ENCODE results near the gene ARFGAP1.
"Not testable (repeated sequence)": the region's sequence is repeated elsewhere in the genome, so short reads cannot be mapped to it uniquely, and the experiment has no call there.

The ARFGAP1 gene

DNA sequence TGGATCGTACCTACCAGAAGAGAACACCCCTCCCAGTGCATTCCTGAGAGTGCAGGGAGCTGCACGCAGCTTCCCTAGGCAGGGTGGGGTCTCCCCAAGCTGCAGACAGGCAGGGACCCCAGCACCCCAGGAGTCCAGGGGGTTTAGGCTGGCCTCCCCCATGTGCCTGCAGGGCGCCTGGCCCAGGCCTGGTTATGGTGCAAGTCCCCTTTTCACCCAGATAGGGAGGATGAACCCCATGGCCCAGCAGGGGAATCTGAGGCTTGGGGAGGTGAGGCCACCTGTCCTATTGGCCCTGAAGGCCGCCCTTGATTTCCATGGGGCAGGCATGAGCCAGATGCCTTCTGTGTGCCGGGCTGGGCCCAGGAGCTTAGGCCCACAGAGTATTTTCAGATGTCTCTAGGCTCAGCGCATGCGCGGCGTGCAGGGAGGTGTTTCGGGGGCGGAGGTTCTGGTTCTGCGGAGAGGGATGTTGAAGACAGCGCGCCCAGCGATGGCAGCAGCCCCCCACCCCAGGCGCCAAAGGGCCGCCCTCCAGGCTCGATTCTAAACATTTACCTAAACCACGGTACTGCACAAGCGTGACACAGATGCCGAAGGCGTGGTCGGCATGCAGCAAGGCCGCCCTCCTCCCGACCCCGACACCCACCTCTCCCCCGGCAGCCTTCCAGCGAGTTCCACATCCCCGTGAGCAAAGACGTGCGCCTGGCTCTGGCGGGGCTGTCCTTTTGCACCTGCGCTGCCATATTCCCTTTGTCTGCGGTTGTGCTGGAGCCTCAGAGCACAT is 49.7 kb downstream of the ARFGAP1 start:
- no peak for DNase-seq

GRCh38 chr20:63322933-63323273 is 50.3 kb downstream of the ARFGAP1 start:
- no peak for DNase-seq

DNA sequence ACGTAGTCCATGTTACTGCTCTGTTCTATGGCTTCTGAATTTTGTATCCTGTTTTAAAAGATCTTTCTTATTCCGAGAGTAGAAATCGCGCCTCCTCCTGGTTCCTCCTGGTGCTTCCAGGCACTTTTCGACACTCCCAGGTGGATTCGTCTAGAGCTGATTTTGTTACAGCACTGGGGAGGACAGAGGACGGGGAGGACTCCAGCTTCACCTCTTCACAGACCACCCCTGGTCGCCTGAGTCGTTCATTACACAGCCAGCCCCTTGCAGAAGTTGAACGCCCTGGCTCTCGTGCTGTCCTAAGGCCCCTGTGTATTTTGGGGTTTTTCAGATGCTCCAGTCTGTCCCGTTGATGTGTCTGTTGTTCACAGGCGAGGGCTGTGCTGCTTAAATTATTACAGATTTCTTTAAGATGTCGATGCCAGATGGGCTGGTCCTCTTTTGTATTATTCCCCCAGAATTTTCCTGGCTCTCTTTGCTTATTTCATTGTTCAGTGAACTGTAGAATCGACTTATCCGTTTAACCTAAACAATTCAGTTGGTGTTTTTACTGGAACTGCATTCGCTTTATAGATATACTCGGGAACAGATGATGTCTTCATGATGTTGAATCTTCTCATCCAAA is 50.9 kb downstream of the ARFGAP1 start:
- no peak for DNase-seq

- no peak for DNase-seq
Observed at GRCh38 chr20:63325021-63325471, 52.4 kb downstream of the ARFGAP1 start.

GRCh38 chr20:63325554-63326313 is 53.1 kb downstream of the ARFGAP1 start:
- DNase-seq: no peak

GRCh38 chr20:63326314-63327230 is 54.0 kb downstream of the ARFGAP1 start:
- DNase-seq: no peak

GRCh38 chr20:63327231-63327745 is 54.7 kb downstream of the ARFGAP1 start:
- DNase-seq: no peak

DNA sequence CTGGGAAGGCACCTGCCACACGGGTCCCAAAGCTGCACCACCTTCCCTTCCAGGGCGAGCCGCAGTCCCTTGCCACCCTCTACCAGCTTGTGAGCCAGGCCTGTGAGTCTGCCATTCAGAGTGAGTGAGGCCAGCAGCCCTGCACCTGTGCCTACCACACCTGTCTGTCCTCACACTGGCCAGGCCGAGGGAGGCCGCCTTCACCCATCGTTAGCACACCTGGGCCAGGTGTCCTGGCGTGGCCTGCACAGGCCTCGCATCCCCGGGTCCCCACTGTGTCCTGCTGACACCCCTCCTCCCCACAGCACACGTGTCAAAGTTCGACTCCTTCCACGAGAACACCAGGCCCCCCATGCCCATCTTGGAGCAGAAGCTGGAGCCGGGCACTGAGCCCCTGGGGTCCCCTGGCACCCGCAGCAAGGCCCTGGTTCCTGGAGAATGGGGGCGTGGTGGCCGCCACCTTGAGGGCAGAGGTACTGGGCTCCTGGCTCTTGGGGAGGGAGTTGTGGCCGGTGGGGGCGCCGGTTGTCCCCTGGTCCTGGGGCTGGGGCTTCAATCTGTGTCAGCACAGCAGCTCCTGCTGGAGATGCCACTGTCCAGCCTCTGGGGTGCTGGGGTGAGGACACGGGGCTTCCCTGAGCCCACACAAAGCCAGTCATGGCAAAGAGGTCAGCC is 55.5 kb downstream of the ARFGAP1 start:
- DNase-seq: no peak

DNA sequence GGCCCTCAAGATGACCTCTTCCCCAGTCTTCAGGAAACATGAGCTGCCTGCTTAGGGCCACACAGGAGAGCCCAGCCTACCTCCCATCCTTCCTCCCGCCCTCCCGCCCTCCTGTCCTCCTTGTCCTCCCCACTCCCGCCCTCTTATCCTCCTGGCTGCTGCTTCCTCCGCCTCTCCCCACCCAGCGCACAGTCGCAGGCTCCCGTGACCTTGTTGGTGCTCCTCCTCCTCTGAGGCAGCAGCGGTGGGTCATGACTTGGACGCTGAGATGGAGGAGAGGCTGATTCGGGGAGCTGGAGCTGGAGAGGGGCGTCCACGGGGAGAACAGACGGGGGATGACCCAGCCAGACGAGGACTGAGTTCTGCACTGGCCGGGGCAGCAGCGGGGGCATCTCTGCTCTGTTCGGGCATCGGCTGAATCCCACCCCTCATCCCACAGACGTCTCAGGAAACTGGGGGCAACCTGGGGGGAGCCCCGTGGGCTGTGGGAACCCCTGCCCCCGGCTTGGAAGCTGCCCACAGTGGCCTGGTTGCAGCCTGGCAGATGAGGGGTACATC is 56.2 kb downstream of the ARFGAP1 start:
- no peak for DNase-seq

GRCh38 chr20:63329331-63330083 is 56.9 kb downstream of the ARFGAP1 start:
- DNase-seq: no peak

DNA sequence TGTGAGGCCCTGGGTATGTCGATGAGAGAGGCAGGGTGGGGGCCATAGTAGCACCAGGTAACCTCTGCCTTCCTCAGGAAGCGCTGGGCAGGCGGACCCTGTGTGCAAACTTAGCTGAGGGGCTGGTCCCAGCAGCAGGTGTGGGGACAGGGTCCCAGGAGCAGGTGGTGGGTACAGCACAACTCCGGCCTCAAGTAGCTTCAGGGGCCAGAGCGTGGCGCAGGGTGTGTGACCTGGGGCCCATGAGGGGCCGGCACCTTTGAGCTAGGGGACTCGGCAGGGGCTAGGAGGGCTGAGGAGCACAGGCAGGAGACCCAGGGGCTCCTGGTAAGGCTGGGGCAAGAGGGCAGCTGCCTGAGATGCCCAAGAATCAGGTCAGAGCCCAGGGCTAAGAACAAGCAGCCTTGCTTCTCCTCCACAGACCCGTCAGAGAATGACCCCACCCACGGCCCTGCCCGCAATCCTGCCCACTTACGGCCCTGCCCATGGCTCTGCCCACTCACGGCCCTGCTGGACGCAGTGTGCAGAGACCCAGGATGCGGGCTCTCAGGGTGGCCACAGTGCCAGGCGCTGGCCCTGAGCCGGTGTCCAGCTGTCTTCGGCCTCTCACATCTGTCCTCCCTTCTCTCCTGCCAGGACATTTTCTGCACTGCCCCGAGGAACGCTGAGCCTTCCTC is 57.6 kb downstream of the ARFGAP1 start:
- no peak for DNase-seq

DNA sequence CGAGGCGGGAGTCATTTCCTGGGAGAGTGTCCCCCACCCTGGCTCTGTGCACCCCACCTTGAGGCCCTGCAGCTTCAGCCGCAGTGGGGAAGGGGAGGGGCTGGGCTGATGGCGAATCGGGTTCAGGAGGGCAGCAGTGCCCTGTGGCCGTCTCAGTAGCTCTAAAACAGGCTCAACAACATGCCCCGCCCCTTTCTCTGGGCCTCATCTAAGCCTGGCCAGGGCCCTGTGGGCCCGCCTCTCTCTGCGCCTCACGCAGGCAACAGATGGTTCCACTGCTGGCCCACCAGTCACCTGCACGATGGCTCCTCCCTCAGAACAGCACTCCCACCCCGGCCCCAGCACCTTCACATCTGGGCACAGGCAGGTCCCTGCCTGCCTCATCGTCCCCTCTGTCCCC is 58.3 kb downstream of the ARFGAP1 start:
- no peak for DNase-seq

DNA sequence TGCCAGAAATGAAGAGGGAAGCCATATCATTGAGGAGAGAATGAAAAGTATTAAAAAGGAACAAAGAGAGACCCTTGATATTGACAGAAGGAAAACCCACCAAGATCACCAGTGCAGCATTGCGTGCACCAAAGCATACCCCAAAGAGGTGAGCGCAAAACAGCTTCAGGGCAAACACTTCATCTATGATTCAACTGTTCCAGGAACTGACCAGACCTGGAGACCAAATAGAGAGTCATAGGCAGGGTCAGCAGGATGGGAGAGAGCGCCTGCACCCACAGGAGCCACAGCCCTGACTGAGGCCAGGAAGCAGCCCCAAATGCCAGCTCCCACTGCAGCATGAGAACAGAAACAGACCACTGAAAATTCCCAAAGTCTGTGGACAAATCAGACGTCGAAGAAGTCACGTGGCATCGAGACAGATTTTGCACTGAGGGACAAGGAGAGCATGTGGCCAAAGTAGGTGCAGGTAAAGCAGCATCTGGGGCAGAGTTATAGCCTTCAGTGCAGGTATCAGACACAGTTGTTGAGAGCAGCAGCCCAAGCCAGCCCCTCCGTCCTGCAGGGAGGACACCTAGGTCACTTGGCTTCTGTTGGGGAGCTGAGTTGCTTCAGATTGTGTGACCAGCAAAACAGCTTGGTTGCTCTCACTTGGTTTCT is 59.3 kb downstream of the ARFGAP1 start:
- no peak for DNase-seq

- no peak for DNase-seq
Observed at GRCh38 chr20:63332488-63333240, 60.1 kb downstream of the ARFGAP1 start.

DNA sequence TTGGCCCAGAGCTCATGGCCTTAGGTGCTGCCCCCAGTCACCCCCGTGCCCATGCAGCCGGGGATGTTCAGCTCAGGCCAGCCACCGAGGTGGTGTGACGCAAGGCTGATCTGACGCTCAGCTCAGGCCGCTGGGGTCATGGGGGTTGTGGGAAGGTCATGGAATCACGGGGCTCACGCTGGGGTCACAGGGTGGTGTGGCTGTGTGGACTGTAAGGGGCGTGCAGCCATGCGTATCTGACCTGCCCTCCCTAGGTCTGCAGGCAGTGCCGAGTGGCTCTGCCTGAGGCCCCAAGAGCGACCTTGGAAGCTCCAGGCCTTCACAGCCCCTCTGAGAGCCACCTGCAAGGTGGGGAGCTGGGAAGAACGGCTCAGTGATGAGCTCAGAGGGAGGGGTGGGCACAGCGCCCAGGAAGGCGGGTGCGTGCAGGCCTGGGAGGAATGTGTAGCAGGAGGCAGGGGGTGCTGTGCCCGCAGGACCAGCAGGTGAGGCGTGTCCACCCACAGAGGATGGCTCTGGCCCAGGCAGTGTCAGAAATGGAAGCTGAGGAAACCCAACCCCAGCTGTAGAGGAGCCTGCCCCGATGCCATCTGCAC is 60.7 kb downstream of the ARFGAP1 start:
- no peak for DNase-seq

DNA sequence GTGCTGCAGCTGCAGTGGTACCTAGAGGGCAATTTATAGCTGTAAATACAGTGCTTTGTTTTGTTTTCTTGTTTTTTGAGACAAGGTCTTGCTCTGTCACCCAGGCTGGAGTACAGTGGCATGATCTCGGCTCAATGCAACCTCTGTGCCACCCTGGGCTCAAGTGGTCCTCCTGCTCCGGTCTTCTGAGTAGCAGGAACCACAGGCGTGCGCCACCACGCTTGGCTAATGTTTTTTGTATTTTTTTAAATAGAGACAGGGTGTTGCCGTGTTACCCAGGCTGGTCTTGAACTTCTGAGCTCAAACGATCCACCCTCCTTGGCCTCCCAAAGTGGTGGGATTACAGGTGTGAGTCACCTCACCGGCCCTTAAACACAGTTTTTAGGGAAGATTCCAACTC is 61.7 kb downstream of the ARFGAP1 start:
- DNase-seq: no peak

GRCh38 chr20:63335060-63335459 is 62.4 kb downstream of the ARFGAP1 start:
- not testable (repeated sequence) for DNase-seq

GRCh38 chr20:63335711-63336110 is 63.1 kb downstream of the ARFGAP1 start:
- DNase-seq: no peak
